Measurements from ENCODE around the gene NBAS. TPM values are rescaled to one million over a fixed set of nuclear protein-coding genes. Genes with fewer than 3 reads are reported as not detected.
A peak's percentile ranks its signal among the peaks of the same experiment; 100 is the strongest.

The NBAS gene
- total RNA-seq, 1 donor from 2014 or later = 57.6 TPM

GRCh38 chr2:15127301-15127700, 433.8 kb downstream of the NBAS start:
- Mint-ChIP-seq H3K27ac (ENCODE audit: unreplicated experiment) (no peak overlapping the region), H3K36me3 (ENCODE audit: low read depth, unreplicated experiment) (no peaks in the 10 kb centered on the region), H3K4me1 (ENCODE audit: low read depth, unreplicated experiment) (no peaks in the 10 kb centered on the region), H3K4me3 (ENCODE audit: unreplicated experiment) (no peak overlapping the region), H3K9me3 (ENCODE audit: unreplicated experiment) (peaks cover 11% of the 10 kb centered on the region), H3K27me3 (ENCODE audit: low read depth, unreplicated experiment) (no peaks in the 10 kb centered on the region)
- H3K27ac ChIP-seq (ENCODE audit: low read depth, low read length) = no peak overlapping the region
- H2AFZ ChIP-seq (ENCODE audit: low read depth, low read length) = no peak overlapping the region
- FAIRE-seq (no peak), DNase-seq (ENCODE audit: low read depth) (no peak)
- H3K4me3 ChIP-seq (ENCODE audit: insufficient read depth, low read depth, low read length) = no peak overlapping the region
- no peak overlapping the region for H3K4me2 ChIP-seq (ENCODE audit: low read length)
- no peak overlapping the region for H3K9ac ChIP-seq (ENCODE audit: low read length)
- H3K9me3 ChIP-seq (ENCODE audit: insufficient read depth, low read depth, low read length) = no peaks in the 10 kb centered on the region
- TF ChIP-seq CTCF (IDR thresholded peaks at IDR 0.05; ENCODE audit: insufficient read depth, low read depth, low read length) = no peak
- no peak for TF ChIP-seq EZH2 (IDR thresholded peaks at IDR 0.05; ENCODE audit: insufficient read depth, low read length)
- H3K27me3 ChIP-seq (ENCODE audit: insufficient read depth, low read length) = no peaks in the 10 kb centered on the region
- no peaks in the 10 kb centered on the region for H3K36me3 ChIP-seq (ENCODE audit: insufficient read depth, low read length)
- H3K4me1 ChIP-seq (ENCODE audit: insufficient read depth, low read length) = no peaks in the 10 kb centered on the region
- H4K20me1 ChIP-seq (ENCODE audit: insufficient read depth, low read length) = no peaks in the 10 kb centered on the region
- H3K79me2 ChIP-seq (ENCODE audit: insufficient read depth, low read length) = no peaks in the 10 kb centered on the region

- Mint-ChIP-seq H3K9me3 (ENCODE audit: unreplicated experiment) (peaks cover 11% of the 10 kb centered on the region), H3K27ac (ENCODE audit: unreplicated experiment) (no peak overlapping the region), H3K27me3 (ENCODE audit: low read depth, unreplicated experiment) (no peaks in the 10 kb centered on the region), H3K4me1 (ENCODE audit: low read depth, unreplicated experiment) (no peaks in the 10 kb centered on the region), H3K4me3 (ENCODE audit: unreplicated experiment) (no peak overlapping the region), H3K36me3 (ENCODE audit: low read depth, unreplicated experiment) (peaks cover 4% of the 10 kb centered on the region)
- no peaks in the 10 kb centered on the region for H3K36me3 ChIP-seq (ENCODE audit: insufficient read depth, low read length)
- no peak overlapping the region for H3K4me2 ChIP-seq (ENCODE audit: low read length)
- FAIRE-seq (no peak), DNase-seq (ENCODE audit: low read depth) (no peak)
- H3K27me3 ChIP-seq (ENCODE audit: insufficient read depth, low read length) = no peaks in the 10 kb centered on the region
- H3K4me1 ChIP-seq (ENCODE audit: insufficient read depth, low read length) = no peaks in the 10 kb centered on the region
- H3K27ac ChIP-seq (ENCODE audit: low read depth, low read length) = no peak overlapping the region
- TF ChIP-seq EZH2 (IDR thresholded peaks at IDR 0.05; ENCODE audit: insufficient read depth, low read length) (no peak), CTCF (IDR thresholded peaks at IDR 0.05; ENCODE audit: insufficient read depth, low read depth, low read length) (no peak)
- H2AFZ ChIP-seq (ENCODE audit: low read depth, low read length) = no peak overlapping the region
- no peak overlapping the region for H3K9ac ChIP-seq (ENCODE audit: low read length)
- H3K9me3 ChIP-seq (ENCODE audit: insufficient read depth, low read depth, low read length) = no peaks in the 10 kb centered on the region
- no peaks in the 10 kb centered on the region for H4K20me1 ChIP-seq (ENCODE audit: insufficient read depth, low read length)
- no peak overlapping the region for H3K4me3 ChIP-seq (ENCODE audit: insufficient read depth, low read depth, low read length)
- H3K79me2 ChIP-seq (ENCODE audit: insufficient read depth, low read length) = no peaks in the 10 kb centered on the region
Observed at GRCh38 chr2:15126373-15126772, 434.8 kb downstream of the NBAS start.

GRCh38 chr2:15122915-15123314, 438.2 kb downstream of the NBAS start:
- no peaks in the 10 kb centered on the region for H3K27me3 ChIP-seq (ENCODE audit: insufficient read depth, low read length)
- H2AFZ ChIP-seq (ENCODE audit: low read depth, low read length) = peak overlapping the region; percentile 31
- Mint-ChIP-seq H3K4me1 (ENCODE audit: low read depth, unreplicated experiment) (peaks cover 3% of the 10 kb centered on the region), H3K9me3 (ENCODE audit: unreplicated experiment) (peaks cover 13% of the 10 kb centered on the region), H3K4me3 (ENCODE audit: unreplicated experiment) (no peak overlapping the region), H3K27ac (ENCODE audit: unreplicated experiment) (no peak overlapping the region), H3K36me3 (ENCODE audit: low read depth, unreplicated experiment) (peaks cover 4% of the 10 kb centered on the region), H3K27me3 (ENCODE audit: low read depth, unreplicated experiment) (no peaks in the 10 kb centered on the region)
- no peak for TF ChIP-seq CTCF (IDR thresholded peaks at IDR 0.05; ENCODE audit: insufficient read depth, low read depth, low read length)
- TF ChIP-seq EZH2 (IDR thresholded peaks at IDR 0.05; ENCODE audit: insufficient read depth, low read length) = no peak
- H4K20me1 ChIP-seq (ENCODE audit: insufficient read depth, low read length) = no peaks in the 10 kb centered on the region
- no peaks in the 10 kb centered on the region for H3K36me3 ChIP-seq (ENCODE audit: insufficient read depth, low read length)
- H3K4me3 ChIP-seq (ENCODE audit: insufficient read depth, low read depth, low read length) = no peak overlapping the region
- DNase-seq (ENCODE audit: low read depth) (peak; percentile 24), FAIRE-seq (no peak)
- H3K4me1 ChIP-seq (ENCODE audit: insufficient read depth, low read length) = no peaks in the 10 kb centered on the region
- no peak overlapping the region for H3K9ac ChIP-seq (ENCODE audit: low read length)
- no peak overlapping the region for H3K4me2 ChIP-seq (ENCODE audit: low read length)
- no peaks in the 10 kb centered on the region for H3K9me3 ChIP-seq (ENCODE audit: insufficient read depth, low read depth, low read length)
- H3K79me2 ChIP-seq (ENCODE audit: insufficient read depth, low read length) = no peaks in the 10 kb centered on the region
- H3K27ac ChIP-seq (ENCODE audit: low read depth, low read length) = no peak overlapping the region

Data from astrocyte (in vitro differentiated cells and primary cell).